ENCODE measurements around the gene ABCD3.

DNA sequence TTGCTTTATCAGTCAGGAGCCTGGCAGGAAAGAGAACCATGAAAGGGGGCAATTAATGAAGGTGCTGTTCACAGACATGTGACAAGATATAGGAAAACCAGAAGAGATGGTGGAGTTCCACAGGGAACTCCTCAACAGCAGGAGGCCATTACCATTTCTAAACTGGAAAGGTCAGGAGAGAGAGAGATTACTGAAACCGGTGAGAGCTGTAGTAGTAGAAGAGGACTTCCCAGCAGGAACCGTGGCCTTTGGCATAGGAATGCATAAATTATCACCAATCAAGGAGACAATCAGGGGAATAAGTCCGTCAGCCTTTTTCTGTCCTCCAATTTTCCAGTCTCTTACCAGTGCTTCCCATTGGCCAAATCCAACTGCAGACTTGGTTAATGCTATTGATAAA is 23.0 kb upstream of the ABCD3 start:
- TF ChIP-seq CTCF (IDR thresholded peaks at IDR 0.05) = no peak
- TF ChIP-seq POLR2A (IDR thresholded peaks at IDR 0.05) = no peak
